ENCODE data around the gene UBAP1. TPM values are rescaled to one million over a fixed set of nuclear protein-coding genes. Genes with fewer than 3 reads are reported as not detected.

UBAP1 gene
- polyA plus RNA-seq, 1 of the 3 experiments (the other 2 are of a cell fraction) = 26.3 TPM

GRCh38 chr9:34253460-34253837, 74.6 kb downstream of the UBAP1 start:
- Histone ChIP-seq H4K20me1 (ENCODE audit: insufficient read depth) (peaks cover 2% of the 10 kb centered on the region; the same call in 1 of the 2 replicates), H3K9me3 (no peaks in the 10 kb centered on the region), H3K4me1 (ENCODE audit: control insufficient read depth in 1 of 2, insufficient read depth in 2 of 2, low read depth in 1 of 2, low read length in 1 of 2) (peaks cover 17 to 25% of the 10 kb centered on the region in 2 experiments; a peak in 3 of 4 replicates), H3K27me3 (ENCODE audit: insufficient read depth) (no peaks in the 10 kb centered on the region), H2AFZ (ENCODE audit: low read depth) (no peak overlapping the region), H3K79me2 (ENCODE audit: insufficient read depth) (peaks cover 8% of the 10 kb centered on the region; the same call in 1 of the 2 replicates), H3K9ac (no peak overlapping the region), H3K27ac (ENCODE audit: low read depth in 2 of 2, low read length in 1 of 2) (peak overlapping the region; percentile 34 to 69; a peak in 3 of 4 replicates), H3K9me2 (no peaks in the 10 kb centered on the region), H3F3A (replicated peaks; ENCODE audit: insufficient read depth) (peaks cover 22% of the 10 kb centered on the region), H3K36me3 (replicated peaks in 1 of 2; ENCODE audit: control insufficient read depth in 1 of 2, insufficient read depth in 2 of 2, low read length in 1 of 2) (peaks cover 0 to 69% of the 10 kb centered on the region in 2 experiments), H3K4me3 (ENCODE audit: low read depth in 2 of 2, low read length in 1 of 2) (no peak overlapping the region), H3K4me2 (no peak overlapping the region)
- TF ChIP-seq EP300 (IDR thresholded peaks at IDR 0.05; ENCODE audit: borderline replicate concordance in 1 of 2, low read depth in 1 of 2, low read length in 1 of 2) (no peak), RXRA (IDR thresholded peaks at IDR 0.05; ENCODE audit: borderline replicate concordance, low read depth) (no peak), POLR2AphosphoS5 (IDR thresholded peaks at IDR 0.05; ENCODE audit: low read depth, low read length) (no peak), MXI1 (IDR thresholded peaks at IDR 0.05; ENCODE audit: low read depth, low read length) (no peak), TCF12 (IDR thresholded peaks at IDR 0.05) (no peak), SMC3 (IDR thresholded peaks at IDR 0.05; ENCODE audit: low read depth, low read length) (peak; percentile 9; the same call in 1 of the 2 replicates), RFX5 (IDR thresholded peaks at IDR 0.05; ENCODE audit: low read length) (no peak), MEF2A (IDR thresholded peaks at IDR 0.05; ENCODE audit: borderline replicate concordance, low read depth) (no peak), RAD21 (IDR thresholded peaks at IDR 0.05; ENCODE audit: low read length) (peak; percentile 41)
- CTCF ChIA-PET = interaction anchor here (0.6 to 4.5 kb wide), 26 partner anchors 8 to 629 kb away, joined by 3 to 24 read pairs (median 4); partner anchors contain the start of gene UBAP1
- 78% methylated on average over 3 of the region's 3 CpGs for WGBS (ENCODE audit: low lambda C conversion rate)
- no peak for DNase-seq
- POLR2A ChIA-PET = no interaction called here

- Histone ChIP-seq H3K27me3 (ENCODE audit: insufficient read depth) (no peaks in the 10 kb centered on the region), H3K4me3 (ENCODE audit: low read depth in 2 of 2, low read length in 1 of 2) (no peak overlapping the region), H3K36me3 (replicated peaks in 1 of 2; ENCODE audit: control insufficient read depth in 1 of 2, insufficient read depth in 2 of 2, low read length in 1 of 2) (peaks cover 0 to 64% of the 10 kb centered on the region in 2 experiments), H3K9ac (peak overlapping the region; percentile 28; the same call in 1 of the 2 replicates), H3K4me1 (ENCODE audit: control insufficient read depth in 1 of 2, insufficient read depth in 2 of 2, low read depth in 1 of 2, low read length in 1 of 2) (peaks cover 17 to 25% of the 10 kb centered on the region in 2 experiments; a peak in 3 of 4 replicates), H3F3A (replicated peaks; ENCODE audit: insufficient read depth) (peaks cover 22% of the 10 kb centered on the region), H2AFZ (ENCODE audit: low read depth) (no peak overlapping the region), H3K27ac (ENCODE audit: low read depth in 2 of 2, low read length in 1 of 2) (peak overlapping the region in 1 of 2 experiments; percentile 69; a peak in 3 of 4 replicates), H3K9me2 (no peaks in the 10 kb centered on the region), H3K9me3 (no peaks in the 10 kb centered on the region), H3K79me2 (ENCODE audit: insufficient read depth) (peaks cover 3% of the 10 kb centered on the region; the same call in 1 of the 2 replicates), H3K4me2 (peak overlapping the region; percentile 68), H4K20me1 (ENCODE audit: insufficient read depth) (no peaks in the 10 kb centered on the region)
- no peak for DNase-seq
- WGBS (ENCODE audit: low lambda C conversion rate) = 40% methylated on average over 11 of the region's 16 CpGs
- CTCF ChIA-PET = interaction anchor here (0.6 to 4.5 kb wide), 20 partner anchors 7 to 349 kb away, joined by 3 to 24 read pairs (median 9); partner anchors contain the start of gene UBAP1
- POLR2A ChIA-PET = interaction anchor here (0.9 kb wide), 1 partner anchor 76 kb away, joined by 3 read pairs; the partner anchor contains the start of gene UBAP1
- no peak; the same call in 1 of the 2 replicates for TF ChIP-seq PBX3 (IDR thresholded peaks at IDR 0.05)
- TF ChIP-seq NFIC (IDR thresholded peaks at IDR 0.05; ENCODE audit: borderline replicate concordance) = peak; percentile 65
- no peak for TF ChIP-seq ELF1 (IDR thresholded peaks at IDR 0.05)
- TF ChIP-seq SIN3A (IDR thresholded peaks at IDR 0.05; ENCODE audit: borderline replicate concordance, low read depth, low read length) = no peak
- no peak for TF ChIP-seq MEF2A (IDR thresholded peaks at IDR 0.05; ENCODE audit: borderline replicate concordance, low read depth)
- no peak for TF ChIP-seq POLR2AphosphoS5 (IDR thresholded peaks at IDR 0.05; ENCODE audit: low read depth, low read length)
- TF ChIP-seq YY1 (IDR thresholded peaks at IDR 0.05; ENCODE audit: low read depth) = no peak
- TF ChIP-seq USF2 (IDR thresholded peaks at IDR 0.05; ENCODE audit: borderline replicate concordance, low read depth, low read length) = no peak
- no peak for TF ChIP-seq TAF1 (IDR thresholded peaks at IDR 0.05; ENCODE audit: borderline replicate concordance, low read depth, low read length)
- TF ChIP-seq JUND (IDR thresholded peaks at IDR 0.05) = 0 out of 2 replicates have a peak, but pooled peaks have one; percentile 17
- peak; percentile 76 for TF ChIP-seq FOSL2 (IDR thresholded peaks at IDR 0.05; ENCODE audit: borderline replicate concordance, low read depth)
- no peak for TF ChIP-seq REST (IDR thresholded peaks at IDR 0.05; ENCODE audit: low read depth, low read length)
- TF ChIP-seq TEAD4 (IDR thresholded peaks at IDR 0.05; ENCODE audit: borderline replicate concordance, insufficient read depth) = no peak
- no peak for TF ChIP-seq SMC3 (IDR thresholded peaks at IDR 0.05; ENCODE audit: low read depth, low read length)
- no peak for TF ChIP-seq RCOR1 (IDR thresholded peaks at IDR 0.05; ENCODE audit: low read length)
- no peak for TF ChIP-seq FOXM1 (IDR thresholded peaks at IDR 0.05; ENCODE audit: low read depth)
Measured at GRCh38 chr9:34254141-34254913, 75.5 kb downstream of the UBAP1 start.

All from SK-N-SH (cell line).